ENCODE results near the gene SLC35D1. TPM values are rescaled to one million over a fixed set of nuclear protein-coding genes. Genes with fewer than 3 reads are reported as not detected.
A peak's percentile ranks its signal among the peaks of the same experiment; 100 is the strongest.

SLC35D1 gene
- 3.8 and 4.2 TPM in 2 replicates for total RNA-seq (2021)
- long read RNA-seq, full-length matches to known transcripts = 5 of 12 reads
- long read RNA-seq, partial matches to known transcripts = 2 of 12 reads
- long read RNA-seq, other reads (novel, unspliced or antisense) = 5 of 12 reads

DNA sequence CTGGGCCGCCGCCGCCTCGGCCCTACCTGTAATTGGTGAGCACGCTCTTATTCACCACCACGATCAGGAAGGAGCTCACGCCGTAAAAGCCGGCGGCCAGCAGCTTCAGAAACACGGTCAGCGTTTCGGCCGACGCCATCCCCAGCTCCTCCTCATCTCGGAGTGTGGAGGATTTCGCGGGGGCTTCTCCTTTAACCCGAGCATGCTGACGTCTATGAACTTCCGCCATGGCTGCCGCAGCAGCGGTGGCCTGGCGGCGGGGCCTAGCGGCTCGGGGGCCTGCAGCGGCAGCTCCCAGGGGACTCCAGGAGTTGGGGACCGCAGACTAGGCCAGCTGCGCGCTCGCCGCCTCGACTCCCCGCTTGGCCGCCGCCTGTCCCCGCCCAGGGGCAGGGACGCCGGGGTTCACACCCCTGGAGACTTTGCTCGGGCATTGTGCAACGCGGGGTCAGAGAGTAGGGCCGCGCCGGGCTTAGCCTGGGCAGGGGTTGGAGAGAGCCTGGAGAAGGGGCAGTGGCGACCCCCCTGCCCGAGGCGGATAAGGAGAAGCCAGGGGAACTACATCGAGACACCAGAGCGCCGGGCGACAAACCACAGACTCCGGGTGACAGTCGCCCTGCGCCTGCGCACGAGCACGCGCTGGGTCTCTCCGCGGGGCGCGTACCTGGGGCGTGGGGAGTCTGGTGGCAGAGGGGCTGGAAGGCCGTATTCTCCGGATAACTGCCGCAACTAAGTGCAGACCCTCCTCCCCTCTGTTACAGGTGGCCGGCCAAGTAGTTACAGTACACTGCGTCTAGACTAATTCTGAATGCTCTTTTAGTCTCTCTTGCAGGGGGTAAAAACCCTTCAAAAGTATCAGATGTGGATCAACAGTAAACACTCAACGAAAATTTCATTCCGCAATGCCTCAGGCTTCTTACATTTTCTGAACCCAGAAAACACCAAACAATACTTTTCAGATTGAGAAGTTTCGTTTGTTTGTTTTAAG is at the start of gene SLC35D1:
Gene SLC35D1, minus strand, starts transcription at position 364 of the 988 bp plus-strand sequence. Its CDS starts 135 bp downstream, at position 229.
- H4K5ac ChIP-seq (ENCODE audit: insufficient read length, low read depth, low read length) = no peak within 1 kb of the TSS
- no peak within 1 kb of the TSS for H2BK15ac ChIP-seq (ENCODE audit: low read depth, low read length)
- no peak within 1 kb of the TSS for H2AK5ac ChIP-seq (ENCODE audit: insufficient read length, low read length)
- no peak within 1 kb of the TSS for H3T11ph ChIP-seq (ENCODE audit: low read length)
- no peak within 1 kb of the TSS for H3K27ac ChIP-seq (ENCODE audit: insufficient read length, low read depth, low read length)
- H3K36me3 Mint-ChIP-seq (ENCODE audit: insufficient read depth in 1 of 3, low read depth in 3 of 3) = peaks cover 0 to 2% (median 0%) of the 10 kb centered on the region in 3 experiments; a peak in 3 of 7 replicates
- H3K18ac ChIP-seq (ENCODE audit: insufficient read length, low read depth, low read length) = peak within 1 kb of the TSS; percentile 66
- no peaks in the 10 kb centered on the region for H3K23me2 ChIP-seq (ENCODE audit: insufficient read length, low read depth, low read length, poor library complexity, severe bottlenecking)
- H4K91ac ChIP-seq (ENCODE audit: insufficient read length, low read depth, low read length) = no peak within 1 kb of the TSS
- no CpG with 5 or more reads among the region's 73 CpGs for WGBS (ENCODE audit: extremely low coverage, insufficient read length, low lambda C conversion rate)
- peak within 1 kb of the TSS; percentile 73 for H3K4me2 ChIP-seq (ENCODE audit: insufficient read depth, insufficient read length, low read length)
- H4K8ac ChIP-seq (replicated peaks; ENCODE audit: insufficient read length, low read depth, low read length) = no peak within 1 kb of the TSS
- no peaks in the 10 kb centered on the region for H3K27me3 ChIP-seq (ENCODE audit: insufficient read depth, low read length)
- H3K9ac ChIP-seq (ENCODE audit: extremely low read depth, insufficient read length, low read length) = peak within 1 kb of the TSS; percentile 79
- no peaks in the 10 kb centered on the region; the same call in 1 of the 2 replicates for H3K27me3 Mint-ChIP-seq (ENCODE audit: low read depth)
- no peak within 1 kb of the TSS for H2AFZ ChIP-seq (ENCODE audit: low read length)
- no peaks in the 10 kb centered on the region for H3K79me2 ChIP-seq (ENCODE audit: insufficient read depth, low read length)
- H3K4me3 Mint-ChIP-seq = peak within 1 kb of the TSS; percentile 81 to 88
- H3K27ac Mint-ChIP-seq = peak within 1 kb of the TSS; percentile 59 to 95 (median 90); a peak in 5 of 7 replicates
- H2BK20ac ChIP-seq (ENCODE audit: low read depth, low read length, poor library complexity, severe bottlenecking) = no peak within 1 kb of the TSS
- no peak within 1 kb of the TSS for H3K23ac ChIP-seq (ENCODE audit: insufficient read length, low read depth, low read length)
- TF ChIP-seq, protein P1, sequence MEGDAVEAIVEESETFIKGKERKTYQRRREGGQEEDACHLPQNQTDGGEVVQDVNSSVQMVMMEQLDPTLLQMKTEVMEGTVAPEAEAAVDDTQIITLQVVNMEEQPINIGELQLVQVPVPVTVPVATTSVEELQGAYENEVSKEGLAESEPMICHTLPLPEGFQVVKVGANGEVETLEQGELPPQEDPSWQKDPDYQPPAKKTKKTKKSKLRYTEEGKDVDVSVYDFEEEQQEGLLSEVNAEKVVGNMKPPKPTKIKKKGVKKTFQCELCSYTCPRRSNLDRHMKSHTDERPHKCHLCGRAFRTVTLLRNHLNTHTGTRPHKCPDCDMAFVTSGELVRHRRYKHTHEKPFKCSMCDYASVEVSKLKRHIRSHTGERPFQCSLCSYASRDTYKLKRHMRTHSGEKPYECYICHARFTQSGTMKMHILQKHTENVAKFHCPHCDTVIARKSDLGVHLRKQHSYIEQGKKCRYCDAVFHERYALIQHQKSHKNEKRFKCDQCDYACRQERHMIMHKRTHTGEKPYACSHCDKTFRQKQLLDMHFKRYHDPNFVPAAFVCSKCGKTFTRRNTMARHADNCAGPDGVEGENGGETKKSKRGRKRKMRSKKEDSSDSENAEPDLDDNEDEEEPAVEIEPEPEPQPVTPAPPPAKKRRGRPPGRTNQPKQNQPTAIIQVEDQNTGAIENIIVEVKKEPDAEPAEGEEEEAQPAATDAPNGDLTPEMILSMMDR (conservative IDR thresholded peaks at IDR 0.05) = no peak
- no peak within 1 kb of the TSS for H3K56ac ChIP-seq (ENCODE audit: insufficient read length, low read depth, low read length)
- H2BK5ac ChIP-seq (ENCODE audit: insufficient read length, low read length) = no peak within 1 kb of the TSS
- H3K9me3 Mint-ChIP-seq = no peaks in the 10 kb centered on the region
- peaks cover 18 to 20% of the 10 kb centered on the region in 2 experiments for H3K4me1 Mint-ChIP-seq
- H4K20me1 ChIP-seq (ENCODE audit: control insufficient read depth, insufficient read depth, insufficient read length) = no peaks in the 10 kb centered on the region
- H3K4me1 ChIP-seq (ENCODE audit: insufficient read depth, low read length) = peaks cover 2% of the 10 kb centered on the region; the same call in 1 of the 2 replicates
- H3K9me3 ChIP-seq (ENCODE audit: control insufficient read depth, low read depth, low read length) = no peaks in the 10 kb centered on the region
- peak within 1 kb of the TSS; percentile 86; the same call in 1 of the 2 replicates for H3K14ac ChIP-seq (ENCODE audit: insufficient read depth, low read length)
- no peak within 1 kb of the TSS for H3K4ac ChIP-seq (ENCODE audit: low read depth, low read length)
- no peak within 1 kb of the TSS for H2BK120ac ChIP-seq (ENCODE audit: low read depth, low read length, poor library complexity, severe bottlenecking)
- DNase-seq = peak; percentile 93
- no peak within 1 kb of the TSS for H2BK12ac ChIP-seq (ENCODE audit: insufficient read length, low read depth, low read length)
- H3K79me1 ChIP-seq (ENCODE audit: insufficient read depth, low read depth, low read length, poor library complexity, severe bottlenecking) = no peaks in the 10 kb centered on the region
